ENCODE data around the gene CILP2.

CILP2 gene

GRCh38 chr19:19551853-19552192 is 13.8 kb downstream of the CILP2 start:
- Histone ChIP-seq H3K4me3 (ENCODE audit: low read length) (no peak overlapping the region), H3K27me3 (ENCODE audit: control insufficient read depth, insufficient read depth, low read length) (no peaks in the 10 kb centered on the region), H3K36me3 (ENCODE audit: control insufficient read depth, low read depth, low read length) (no peaks in the 10 kb centered on the region), H3K4me1 (ENCODE audit: control insufficient read depth, low read depth, low read length) (no peaks in the 10 kb centered on the region), H3K9me3 (ENCODE audit: control insufficient read depth, low read depth, low read length) (no peaks in the 10 kb centered on the region), H3K9ac (ENCODE audit: low read length) (no peak overlapping the region), H3K27ac (ENCODE audit: low read length) (no peak overlapping the region)

DNA sequence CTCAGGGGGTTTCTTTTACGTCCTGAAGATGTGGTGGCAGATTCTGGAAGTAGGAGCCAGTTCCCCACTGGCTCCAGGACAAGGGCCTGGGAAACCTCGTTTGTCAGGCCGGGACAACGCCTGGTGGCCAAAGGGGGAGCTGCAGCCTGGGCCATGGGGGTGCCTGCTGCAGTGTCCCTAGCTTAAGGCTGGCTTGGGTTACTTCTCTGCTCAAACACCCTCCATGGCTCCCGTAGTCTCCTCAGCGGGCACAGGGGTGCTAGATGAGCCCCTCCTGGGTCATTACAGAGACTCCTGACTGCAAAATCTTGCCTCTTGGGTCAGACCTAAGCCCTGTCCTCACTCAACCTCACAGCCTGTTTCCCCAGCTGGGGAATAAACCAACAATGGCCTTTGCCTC is 14.7 kb downstream of the CILP2 start:
- no peaks in the 10 kb centered on the region for H3K4me1 ChIP-seq (ENCODE audit: control insufficient read depth, low read depth, low read length)
- H3K27ac ChIP-seq (ENCODE audit: low read length) = no peak overlapping the region
- H3K9ac ChIP-seq (ENCODE audit: low read length) = no peak overlapping the region
- H3K4me3 ChIP-seq (ENCODE audit: low read length) = no peak overlapping the region
- no peaks in the 10 kb centered on the region for H3K9me3 ChIP-seq (ENCODE audit: control insufficient read depth, low read depth, low read length)
- H3K36me3 ChIP-seq (ENCODE audit: control insufficient read depth, low read depth, low read length) = no peaks in the 10 kb centered on the region
- H3K27me3 ChIP-seq (ENCODE audit: control insufficient read depth, insufficient read depth, low read length) = no peaks in the 10 kb centered on the region

GRCh38 chr19:19553670-19554069 is 15.6 kb downstream of the CILP2 start:
- no peaks in the 10 kb centered on the region for H3K27me3 ChIP-seq (ENCODE audit: control insufficient read depth, insufficient read depth, low read length)
- no peak overlapping the region for H3K9ac ChIP-seq (ENCODE audit: low read length)
- no peaks in the 10 kb centered on the region for H3K36me3 ChIP-seq (ENCODE audit: control insufficient read depth, low read depth, low read length)
- no peak overlapping the region for H3K27ac ChIP-seq (ENCODE audit: low read length)
- H3K4me3 ChIP-seq (ENCODE audit: low read length) = no peak overlapping the region
- no peaks in the 10 kb centered on the region for H3K4me1 ChIP-seq (ENCODE audit: control insufficient read depth, low read depth, low read length)
- H3K9me3 ChIP-seq (ENCODE audit: control insufficient read depth, low read depth, low read length) = no peaks in the 10 kb centered on the region

- H3K36me3 ChIP-seq (ENCODE audit: control insufficient read depth, low read depth, low read length) = no peaks in the 10 kb centered on the region
- H3K27ac ChIP-seq (ENCODE audit: low read length) = no peak overlapping the region
- H3K9me3 ChIP-seq (ENCODE audit: control insufficient read depth, low read depth, low read length) = no peaks in the 10 kb centered on the region
- no peaks in the 10 kb centered on the region for H3K27me3 ChIP-seq (ENCODE audit: control insufficient read depth, insufficient read depth, low read length)
- no peak overlapping the region for H3K9ac ChIP-seq (ENCODE audit: low read length)
- no peaks in the 10 kb centered on the region for H3K4me1 ChIP-seq (ENCODE audit: control insufficient read depth, low read depth, low read length)
- H3K4me3 ChIP-seq (ENCODE audit: low read length) = no peak overlapping the region
Measured at GRCh38 chr19:19554074-19555023, 16.3 kb downstream of the CILP2 start.

GRCh38 chr19:19558055-19558454 is 20.0 kb downstream of the CILP2 start:
- H3K4me3 ChIP-seq (ENCODE audit: low read length) = no peak overlapping the region

GRCh38 chr19:19558636-19559035 is 20.6 kb downstream of the CILP2 start:
- Histone ChIP-seq H3K4me3 (ENCODE audit: low read length) (no peak overlapping the region), H3K36me3 (ENCODE audit: control insufficient read depth, low read depth, low read length) (no peaks in the 10 kb centered on the region), H3K9me3 (ENCODE audit: control insufficient read depth, low read depth, low read length) (no peaks in the 10 kb centered on the region), H3K27me3 (ENCODE audit: control insufficient read depth, insufficient read depth, low read length) (no peaks in the 10 kb centered on the region), H3K9ac (ENCODE audit: low read length) (no peak overlapping the region), H3K27ac (ENCODE audit: low read length) (no peak overlapping the region), H3K4me1 (ENCODE audit: control insufficient read depth, low read depth, low read length) (no peaks in the 10 kb centered on the region)

More at GRCh38 chr19:19558055-19558454, 20.0 kb downstream of the CILP2 start:
- Histone ChIP-seq H3K27ac (ENCODE audit: low read length) (no peak overlapping the region), H3K36me3 (ENCODE audit: control insufficient read depth, low read depth, low read length) (no peaks in the 10 kb centered on the region), H3K9me3 (ENCODE audit: control insufficient read depth, low read depth, low read length) (no peaks in the 10 kb centered on the region), H3K27me3 (ENCODE audit: control insufficient read depth, insufficient read depth, low read length) (no peaks in the 10 kb centered on the region), H3K9ac (ENCODE audit: low read length) (no peak overlapping the region), H3K4me1 (ENCODE audit: control insufficient read depth, low read depth, low read length) (no peaks in the 10 kb centered on the region)

DNA sequence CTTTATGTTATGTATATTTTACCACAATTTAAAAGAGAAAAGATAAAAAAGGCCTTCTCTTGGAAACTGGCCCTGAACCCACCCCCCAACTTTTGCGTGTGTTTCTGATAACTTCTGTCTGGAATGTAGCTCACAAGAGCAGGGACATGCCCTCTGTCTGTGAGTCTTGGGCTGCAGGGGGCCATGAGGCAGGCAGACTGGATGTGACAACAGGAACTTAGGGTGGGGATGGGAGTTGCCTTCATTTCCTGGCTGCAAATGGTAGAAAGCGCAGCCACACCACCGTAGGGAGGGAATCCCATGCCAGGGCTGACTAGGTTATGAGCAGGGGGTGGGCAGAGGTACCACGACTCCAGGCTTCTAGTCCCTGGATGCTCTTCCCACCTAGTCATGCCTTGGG is 21.9 kb downstream of the CILP2 start:
- Histone ChIP-seq H3K27me3 (ENCODE audit: control insufficient read depth, insufficient read depth, low read length) (no peaks in the 10 kb centered on the region), H3K9me3 (ENCODE audit: control insufficient read depth, low read depth, low read length) (no peaks in the 10 kb centered on the region), H3K36me3 (ENCODE audit: control insufficient read depth, low read depth, low read length) (no peaks in the 10 kb centered on the region), H3K4me3 (ENCODE audit: low read length) (no peak overlapping the region), H3K9ac (ENCODE audit: low read length) (no peak overlapping the region), H3K4me1 (ENCODE audit: control insufficient read depth, low read depth, low read length) (no peaks in the 10 kb centered on the region), H3K27ac (ENCODE audit: low read length) (no peak overlapping the region)

GRCh38 chr19:19561946-19562664 is 24.0 kb downstream of the CILP2 start:
- no peaks in the 10 kb centered on the region for H3K27me3 ChIP-seq (ENCODE audit: control insufficient read depth, insufficient read depth, low read length)
- no peaks in the 10 kb centered on the region for H3K4me1 ChIP-seq (ENCODE audit: control insufficient read depth, low read depth, low read length)
- no peaks in the 10 kb centered on the region for H3K36me3 ChIP-seq (ENCODE audit: control insufficient read depth, low read depth, low read length)
- no peak overlapping the region for H3K27ac ChIP-seq (ENCODE audit: low read length)
- H3K4me3 ChIP-seq (ENCODE audit: low read length) = no peak overlapping the region
- no peak overlapping the region for H3K9ac ChIP-seq (ENCODE audit: low read length)
- H3K9me3 ChIP-seq (ENCODE audit: control insufficient read depth, low read depth, low read length) = no peaks in the 10 kb centered on the region

DNA sequence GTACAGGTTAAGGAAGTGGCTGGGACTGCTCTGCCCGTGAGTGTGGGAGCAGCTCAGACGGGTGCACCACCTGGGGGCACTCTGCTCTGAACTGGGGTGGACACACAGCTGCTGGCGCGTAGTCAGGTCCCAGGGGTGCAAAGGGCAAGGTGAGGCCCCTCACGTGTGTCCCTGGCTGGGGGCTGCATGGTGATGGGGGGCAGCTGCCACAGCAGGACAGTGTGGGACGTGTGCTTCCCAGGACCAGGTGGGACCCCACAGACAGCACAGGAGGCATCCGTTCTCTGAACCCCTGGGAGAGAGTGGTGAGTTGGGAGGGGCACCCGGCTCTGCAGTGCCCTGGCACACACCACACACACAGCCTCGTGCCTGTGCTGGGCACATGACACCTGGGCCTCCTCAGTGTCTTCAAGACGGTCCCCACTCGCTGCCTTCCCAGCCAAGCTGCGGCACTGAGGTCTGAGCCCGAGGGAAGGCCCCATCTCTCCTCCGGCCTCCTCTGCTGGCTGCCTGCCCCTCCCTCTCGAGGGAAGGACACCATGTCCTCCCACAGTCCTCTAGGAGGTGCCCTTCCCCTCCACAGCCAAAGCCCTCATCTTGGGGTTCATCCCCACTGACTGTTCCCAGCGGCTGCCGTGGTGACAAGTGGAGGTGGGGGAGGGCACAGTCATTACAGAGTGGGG is 24.7 kb downstream of the CILP2 start:
- Histone ChIP-seq H3K9ac (ENCODE audit: low read length) (no peak overlapping the region), H3K27me3 (ENCODE audit: control insufficient read depth, insufficient read depth, low read length) (no peaks in the 10 kb centered on the region), H3K4me3 (ENCODE audit: low read length) (no peak overlapping the region), H3K36me3 (ENCODE audit: control insufficient read depth, low read depth, low read length) (no peaks in the 10 kb centered on the region), H3K4me1 (ENCODE audit: control insufficient read depth, low read depth, low read length) (no peaks in the 10 kb centered on the region), H3K27ac (ENCODE audit: low read length) (no peak overlapping the region), H3K9me3 (ENCODE audit: control insufficient read depth, low read depth, low read length) (no peaks in the 10 kb centered on the region)

- Histone ChIP-seq H3K4me1 (ENCODE audit: control insufficient read depth, low read depth, low read length) (no peaks in the 10 kb centered on the region), H3K27ac (ENCODE audit: low read length) (no peak overlapping the region), H3K4me3 (ENCODE audit: low read length) (no peak overlapping the region), H3K36me3 (ENCODE audit: control insufficient read depth, low read depth, low read length) (no peaks in the 10 kb centered on the region), H3K9me3 (ENCODE audit: control insufficient read depth, low read depth, low read length) (no peaks in the 10 kb centered on the region), H3K9ac (ENCODE audit: low read length) (no peak overlapping the region), H3K27me3 (ENCODE audit: control insufficient read depth, insufficient read depth, low read length) (no peaks in the 10 kb centered on the region)
Measured at GRCh38 chr19:19563348-19563848, 25.3 kb downstream of the CILP2 start.

DNA sequence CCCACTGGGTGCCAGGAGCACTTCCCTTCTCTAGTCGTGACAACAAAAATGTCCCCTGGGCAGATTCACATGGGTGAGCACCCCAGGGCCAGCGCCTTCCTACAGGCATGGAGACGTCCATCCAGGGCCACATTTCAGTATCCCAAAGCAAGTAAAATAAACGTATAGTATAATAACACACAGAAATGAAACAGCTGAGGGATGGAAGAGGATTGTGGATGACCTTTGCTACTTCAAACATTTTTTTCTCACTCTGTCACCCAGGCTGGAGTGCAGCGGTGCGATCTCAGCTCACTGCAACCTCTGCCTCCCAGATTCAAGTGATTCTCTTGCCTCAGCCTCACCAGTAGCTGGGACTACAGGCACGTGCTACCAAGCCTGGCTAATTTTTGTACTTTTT is 28.2 kb downstream of the CILP2 start:
- no peaks in the 10 kb centered on the region for H3K4me1 ChIP-seq (ENCODE audit: control insufficient read depth, low read depth, low read length)
- H3K4me3 ChIP-seq (ENCODE audit: low read length) = no peak overlapping the region
- no peaks in the 10 kb centered on the region for H3K36me3 ChIP-seq (ENCODE audit: control insufficient read depth, low read depth, low read length)
- H3K9me3 ChIP-seq (ENCODE audit: control insufficient read depth, low read depth, low read length) = no peaks in the 10 kb centered on the region
- no peaks in the 10 kb centered on the region for H3K27me3 ChIP-seq (ENCODE audit: control insufficient read depth, insufficient read depth, low read length)
- H3K9ac ChIP-seq (ENCODE audit: low read length) = no peak overlapping the region
- H3K27ac ChIP-seq (ENCODE audit: low read length) = no peak overlapping the region

All from iPS-18a (cell line).